Neural progenitor cell (in vitro differentiated cells): ENCODE data around the gene SMC4.

Experiments used
- CTCF ChIP-seq: fragments of 200-600 bp; sonication (generic); IDR thresholded peaks from 2 replicates; pipeline ENCODE4 v1.5.1; 2017; ENCODE audit warnings: antibody characterized with exemption, mild to moderate bottlenecking
- EZH2 ChIP-seq: fragments of 200-600 bp; sonication (generic); IDR thresholded peaks from 2 replicates; pipeline ENCODE4 v1.6.1; 2017; ENCODE audit warnings: antibody characterized with exemption, mild to moderate bottlenecking, moderate library complexity

GRCh38 chr3:160381470-160381869 is 18.0 kb upstream of the SMC4 start:
- TF ChIP-seq CTCF, result no peak
- no peak for TF ChIP-seq EZH2
